Prostate gland (tissue), 2 donors: ENCODE measurements around the gene ACOX3.

Experiments
- CTCF ChIP-seq, 4 experiments: fragments of 200-600 bp in 2 of 4; fragments of 450-650 bp in 2 of 4; sonication (generic) in 2 of 4; IDR thresholded peaks; 1 replicate in 3 of 4; 2 replicates in 1 of 4; pipeline ENCODE4 v1.5.1; 2016 to 2019; ENCODE audit warnings: antibody characterized with exemption in 4 of 4, mild to moderate bottlenecking in 2 of 4, moderate library complexity in 2 of 4
- POLR2A ChIP-seq: fragments of 450-650 bp; IDR thresholded peaks from one replicate; pipeline ENCODE4 v1.6.1; 2016; ENCODE audit warnings: antibody characterized with exemption, mild to moderate bottlenecking
- POLR2AphosphoS5 ChIP-seq: sonication (generic); formaldehyde crosslinking; IDR thresholded peaks from one replicate; pipeline ENCODE4 v1.6.1; 2017; ENCODE audit warnings: antibody characterized with exemption

DNA sequence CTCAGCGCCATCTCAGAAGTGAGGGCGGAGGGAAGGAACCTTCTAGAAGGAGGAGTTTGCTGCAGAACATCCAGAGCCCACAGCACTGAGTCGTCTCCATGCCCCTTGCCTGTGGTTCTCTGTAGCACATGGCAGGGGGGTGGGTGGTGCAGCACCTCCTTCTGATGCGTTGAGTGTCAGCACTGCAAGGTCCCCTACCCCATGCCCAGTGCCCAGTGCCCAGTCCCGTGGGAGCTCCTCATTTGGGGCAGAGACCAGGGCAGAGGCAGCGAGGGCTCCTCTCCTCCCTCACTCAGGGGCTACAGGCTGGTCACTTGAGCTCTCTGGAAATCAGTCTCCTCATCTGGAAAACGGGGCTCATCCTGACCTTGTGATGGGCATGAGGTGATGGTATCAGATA, 92.9 kb downstream of the ACOX3 start:
- no peak for TF ChIP-seq CTCF (IDR thresholded peaks at IDR 0.05)
- no peak for TF ChIP-seq POLR2AphosphoS5
- no peak for TF ChIP-seq POLR2A
